ENCODE data around the gene MYCBPAP. TPM values are rescaled to one million over a fixed set of nuclear protein-coding genes. Genes with fewer than 3 reads are reported as not detected.

MYCBPAP gene
- polyA plus RNA-seq, 6 donors from 2014 or later = 0.14 to 0.75 (median 0.47) TPM; not detected in 3

GRCh38 chr17:50483266-50483665, 25.0 kb upstream of the MYCBPAP start:
- Mint-ChIP-seq H3K4me3 (no peak overlapping the region), H3K27ac (peak overlapping the region in 1 of 6 donors; percentile 56), H3K4me1 (peaks cover 13 to 23% (median 14%) of the 10 kb centered on the region in 3 donors), H3K9me3 (no peaks in the 10 kb centered on the region), H3K27me3 (no peaks in the 10 kb centered on the region), H3K36me3 (peaks cover 0 to 9% of the 10 kb centered on the region in 2 donors)
- no peak for ATAC-seq (ENCODE audit: low read depth in 2 of 2)
- DNase-seq = no peak

GRCh38 chr17:50484386-50485155, 23.7 kb upstream of the MYCBPAP start:
- Mint-ChIP-seq H3K27me3 (no peaks in the 10 kb centered on the region), H3K36me3 (peaks cover 0 to 9% of the 10 kb centered on the region in 2 donors), H3K27ac (peak overlapping the region in 3 of 6 donors; percentile 19 to 44 (median 41)), H3K4me1 (peaks cover 8 to 17% (median 9%) of the 10 kb centered on the region in 3 donors), H3K9me3 (no peaks in the 10 kb centered on the region), H3K4me3 (no peak overlapping the region)
- DNase-seq (no peak), ATAC-seq (ENCODE audit: low read depth in 2 of 2) (no peak)

- H3K4me3 Mint-ChIP-seq = no peak overlapping the region
- ATAC-seq (ENCODE audit: low read depth in 2 of 2) = no peak
- peak overlapping the region in 2 of 6 donors; percentile 29 to 60 for H3K27ac Mint-ChIP-seq
- no peak for DNase-seq
- H3K27me3 Mint-ChIP-seq = no peaks in the 10 kb centered on the region
- peaks cover 0 to 4% (median 0%) of the 10 kb centered on the region in 3 donors for H3K4me1 Mint-ChIP-seq
- H3K9me3 Mint-ChIP-seq = no peaks in the 10 kb centered on the region
- peaks cover 0 to 9% of the 10 kb centered on the region in 2 donors for H3K36me3 Mint-ChIP-seq
Observed at GRCh38 chr17:50487213-50488096, 20.8 kb upstream of the MYCBPAP start.

- DNase-seq = no peak
- H3K9me3 Mint-ChIP-seq = no peaks in the 10 kb centered on the region
- peak overlapping the region in 3 of 6 donors; percentile 18 to 74 (median 57) for H3K27ac Mint-ChIP-seq
- no peaks in the 10 kb centered on the region for H3K27me3 Mint-ChIP-seq
- H3K4me1 Mint-ChIP-seq = no peaks in the 10 kb centered on the region
- H3K4me3 Mint-ChIP-seq = no peak overlapping the region
- no peak for ATAC-seq (ENCODE audit: low read depth in 2 of 2)
- H3K36me3 Mint-ChIP-seq = peaks cover 0 to 6% of the 10 kb centered on the region in 2 donors
Observed at GRCh38 chr17:50488880-50489279, 19.4 kb upstream of the MYCBPAP start.

- no peak overlapping the region for H3K4me3 Mint-ChIP-seq
- no peaks in the 10 kb centered on the region for H3K27me3 Mint-ChIP-seq
- no peaks in the 10 kb centered on the region for H3K36me3 Mint-ChIP-seq
- H3K9me3 Mint-ChIP-seq = no peaks in the 10 kb centered on the region
- no peak for DNase-seq
- no peak for ATAC-seq (ENCODE audit: low read depth in 2 of 2)
- no peaks in the 10 kb centered on the region for H3K4me1 Mint-ChIP-seq
- no peak overlapping the region for H3K27ac Mint-ChIP-seq
Observed at GRCh38 chr17:50491505-50491904, 16.7 kb upstream of the MYCBPAP start.

GRCh38 chr17:50492214-50492613, 16.0 kb upstream of the MYCBPAP start:
- Mint-ChIP-seq H3K27me3 (no peaks in the 10 kb centered on the region), H3K36me3 (no peaks in the 10 kb centered on the region), H3K4me1 (no peaks in the 10 kb centered on the region), H3K9me3 (no peaks in the 10 kb centered on the region), H3K27ac (no peak overlapping the region), H3K4me3 (no peak overlapping the region)
- DNase-seq (no peak), ATAC-seq (ENCODE audit: low read depth in 2 of 2) (no peak)

- Mint-ChIP-seq H3K4me1 (no peaks in the 10 kb centered on the region), H3K36me3 (no peaks in the 10 kb centered on the region), H3K4me3 (no peak overlapping the region), H3K9me3 (no peaks in the 10 kb centered on the region), H3K27ac (no peak overlapping the region), H3K27me3 (no peaks in the 10 kb centered on the region)
- DNase-seq (no peak), ATAC-seq (ENCODE audit: low read depth in 2 of 2) (no peak)
Observed at GRCh38 chr17:50493744-50494143, 14.5 kb upstream of the MYCBPAP start.

GRCh38 chr17:50495217-50495823, 12.9 kb upstream of the MYCBPAP start:
- no peaks in the 10 kb centered on the region for H3K27me3 Mint-ChIP-seq
- no peak overlapping the region for H3K27ac Mint-ChIP-seq
- DNase-seq (no peak), ATAC-seq (ENCODE audit: low read depth in 2 of 2) (no peak)
- no peak overlapping the region for H3K4me3 Mint-ChIP-seq
- H3K9me3 Mint-ChIP-seq = no peaks in the 10 kb centered on the region
- H3K4me1 Mint-ChIP-seq = no peaks in the 10 kb centered on the region
- no peaks in the 10 kb centered on the region for H3K36me3 Mint-ChIP-seq

GRCh38 chr17:50495918-50496317, 12.3 kb upstream of the MYCBPAP start:
- DNase-seq (no peak), ATAC-seq (ENCODE audit: low read depth in 2 of 2) (no peak)
- no peaks in the 10 kb centered on the region for H3K36me3 Mint-ChIP-seq
- H3K27ac Mint-ChIP-seq = peak overlapping the region in 1 of 6 donors; percentile 54
- H3K4me3 Mint-ChIP-seq = no peak overlapping the region
- no peaks in the 10 kb centered on the region for H3K27me3 Mint-ChIP-seq
- no peaks in the 10 kb centered on the region for H3K4me1 Mint-ChIP-seq
- H3K9me3 Mint-ChIP-seq = no peaks in the 10 kb centered on the region

- peaks cover 0 to 4% (median 0%) of the 10 kb centered on the region in 3 donors for H3K27me3 Mint-ChIP-seq
- no peaks in the 10 kb centered on the region for H3K4me1 Mint-ChIP-seq
- H3K9me3 Mint-ChIP-seq = no peaks in the 10 kb centered on the region
- no peaks in the 10 kb centered on the region for H3K36me3 Mint-ChIP-seq
- DNase-seq = no peak
- H3K4me3 Mint-ChIP-seq = no peak overlapping the region
- ATAC-seq (ENCODE audit: low read depth in 2 of 2) = no peak
- H3K27ac Mint-ChIP-seq = no peak overlapping the region
Observed at GRCh38 chr17:50498021-50498874, 10.0 kb upstream of the MYCBPAP start.

- H3K9me3 Mint-ChIP-seq = no peaks in the 10 kb centered on the region
- peaks cover 0 to 4% (median 0%) of the 10 kb centered on the region in 3 donors for H3K27me3 Mint-ChIP-seq
- H3K36me3 Mint-ChIP-seq = no peaks in the 10 kb centered on the region
- H3K27ac Mint-ChIP-seq = no peak overlapping the region
- DNase-seq (no peak), ATAC-seq (ENCODE audit: low read depth in 2 of 2) (no peak)
- H3K4me1 Mint-ChIP-seq = no peaks in the 10 kb centered on the region
- no peak overlapping the region for H3K4me3 Mint-ChIP-seq
Observed at GRCh38 chr17:50499270-50499669, 9.0 kb upstream of the MYCBPAP start.

- DNase-seq = no peak
- H3K4me1 Mint-ChIP-seq = no peaks in the 10 kb centered on the region
- H3K9me3 Mint-ChIP-seq = no peaks in the 10 kb centered on the region
- no peak overlapping the region for H3K4me3 Mint-ChIP-seq
- no peak for ATAC-seq (ENCODE audit: low read depth in 2 of 2)
- no peak overlapping the region for H3K27ac Mint-ChIP-seq
- H3K27me3 Mint-ChIP-seq = peaks cover 0 to 8% (median 0%) of the 10 kb centered on the region in 3 donors
- H3K36me3 Mint-ChIP-seq = no peaks in the 10 kb centered on the region
Observed at GRCh38 chr17:50499721-50500120, 8.5 kb upstream of the MYCBPAP start.

- Mint-ChIP-seq H3K9me3 (no peaks in the 10 kb centered on the region), H3K27me3 (peaks cover 0 to 14% (median 0%) of the 10 kb centered on the region in 3 donors), H3K36me3 (no peaks in the 10 kb centered on the region), H3K27ac (no peak overlapping the region), H3K4me3 (no peak overlapping the region), H3K4me1 (no peaks in the 10 kb centered on the region)
- no peak for DNase-seq
- no peak for ATAC-seq (ENCODE audit: low read depth in 2 of 2)
Observed at GRCh38 chr17:50501054-50501453, 7.2 kb upstream of the MYCBPAP start.
